Measurements from ENCODE around the gene COPA. TPM values are rescaled to one million over a fixed set of nuclear protein-coding genes. Genes with fewer than 3 reads are reported as not detected.
A peak's percentile ranks its signal among the peaks of the same experiment; 100 is the strongest.

Gene COPA
- total RNA-seq, 1 donor from 2014 or later, result 180 TPM

- Mint-ChIP-seq H3K4me1 (no peaks in the 10 kb centered on the region), H3K9me3 (no peaks in the 10 kb centered on the region), H3K36me3 (peaks cover 22% of the 10 kb centered on the region), H3K4me3 (no peak overlapping the region), H3K27ac (no peak overlapping the region), H3K27me3 (ENCODE audit: low read depth) (no peaks in the 10 kb centered on the region)
- TF ChIP-seq CTCF (IDR thresholded peaks at IDR 0.05; ENCODE audit: unreplicated experiment), result no peak
- DNase-seq (ENCODE audit: low spot score in 2 of 2, unreplicated experiment in 2 of 2), result no peak
Observed at GRCh38 chr1:160277330-160277729, 65.7 kb downstream of the COPA start.

- Mint-ChIP-seq H3K36me3 (no peaks in the 10 kb centered on the region), H3K4me1 (no peaks in the 10 kb centered on the region), H3K27me3 (ENCODE audit: low read depth) (peaks cover 24% of the 10 kb centered on the region), H3K27ac (no peak overlapping the region), H3K9me3 (no peaks in the 10 kb centered on the region), H3K4me3 (no peak overlapping the region)
- no peak for TF ChIP-seq CTCF (IDR thresholded peaks at IDR 0.05; ENCODE audit: unreplicated experiment)
- no peak for DNase-seq (ENCODE audit: low spot score in 2 of 2, unreplicated experiment in 2 of 2)
Observed at GRCh38 chr1:160271025-160271424, 72.0 kb downstream of the COPA start.

- Mint-ChIP-seq H3K4me3 (no peak overlapping the region), H3K4me1 (peaks cover 8% of the 10 kb centered on the region), H3K27me3 (ENCODE audit: low read depth) (peaks cover 35% of the 10 kb centered on the region), H3K27ac (no peak overlapping the region), H3K9me3 (no peaks in the 10 kb centered on the region), H3K36me3 (no peaks in the 10 kb centered on the region)
- no peak for TF ChIP-seq CTCF (IDR thresholded peaks at IDR 0.05; ENCODE audit: unreplicated experiment)
- DNase-seq (ENCODE audit: low spot score in 2 of 2, unreplicated experiment in 2 of 2), result no peak
Observed at GRCh38 chr1:160267284-160267991, 75.6 kb downstream of the COPA start.

- no peak overlapping the region for H3K4me3 Mint-ChIP-seq
- no peak for DNase-seq (ENCODE audit: low spot score in 2 of 2, unreplicated experiment in 2 of 2)
- no peak for TF ChIP-seq CTCF (IDR thresholded peaks at IDR 0.05; ENCODE audit: unreplicated experiment)
- no peak overlapping the region for H3K27ac Mint-ChIP-seq
- peaks cover 35% of the 10 kb centered on the region for H3K27me3 Mint-ChIP-seq (ENCODE audit: low read depth)
- H3K4me1 Mint-ChIP-seq, result peaks cover 24% of the 10 kb centered on the region
- H3K36me3 Mint-ChIP-seq, result no peaks in the 10 kb centered on the region
- no peaks in the 10 kb centered on the region for H3K9me3 Mint-ChIP-seq
Observed at GRCh38 chr1:160264795-160265307, 78.2 kb downstream of the COPA start.

GRCh38 chr1:160261893-160262794, 80.9 kb downstream of the COPA start, which contains the start of gene DCAF8:
TSS of gene DCAF8 (minus strand) at chr1:160262549. CDS start at chr1:160244008, 18,541 bp downstream.
- Mint-ChIP-seq H3K9me3 (no peaks in the 10 kb centered on the region), H3K27ac (peak within 1 kb of the TSS; percentile 100), H3K4me3 (peak within 1 kb of the TSS; percentile 99), H3K27me3 (ENCODE audit: low read depth) (peaks cover 18% of the 10 kb centered on the region), H3K36me3 (peaks cover 5% of the 10 kb centered on the region), H3K4me1 (peaks cover 46% of the 10 kb centered on the region)
- no peak for TF ChIP-seq CTCF (IDR thresholded peaks at IDR 0.05; ENCODE audit: unreplicated experiment)
- peak; percentile 96 to 98 for DNase-seq (ENCODE audit: low spot score in 2 of 2, unreplicated experiment in 2 of 2)

Measured in mesothelial cell of epicardium (in vitro differentiated cells).